IMR-90 (cell line): Measurements from ENCODE around the gene ZNF593. TPM values are rescaled to one million over a fixed set of nuclear protein-coding genes. Genes with fewer than 3 reads are reported as not detected.

Source experiments
- ATAC-seq: fragments of 200-7000 bp; cut with Tn5 transposase; 2 replicates; pipeline ENCODE4 v1.9.1; 2020; ENCODE audit warnings: low read depth, mild to moderate bottlenecking, moderate library complexity
- BruUV-seq: library from RNA; stranded (reverse); fragments of 400-500 nt; replicated peaks from 2 replicates; lab custom pipeline; 2021; lab: Mats Ljungman, UMichigan
- CTCF ChIA-PET: fragments of 300-600 bp; formaldehyde crosslinking; extraction: SDS; loops from one replicate; lab custom pipeline; 2021; ENCODE audit warnings: antibody characterized with exemption; lab: Yijun Ruan, JAX
- POLR2A ChIA-PET: fragments of 300-600 bp; sonication (Branson Sonifier 250); formaldehyde crosslinking; loops from one replicate; lab custom pipeline; 2022; ENCODE audit warnings: antibody characterized with exemption; ENCODE audit not compliant: unreplicated experiment; lab: Charles Lee
- DNase-seq: peaks from one replicate; pipeline ENCODE4 v3.0.0; 2013
- H2AFZ ChIP-seq: replicated peaks from 2 replicates; pipeline ENCODE3; 2013; ENCODE audit warnings: low read length, mild to moderate bottlenecking; ENCODE audit not compliant: poor library complexity
- H2AK5ac ChIP-seq: 2 replicates; pipeline ENCODE4 v1.6.1; 2013; ENCODE audit warnings: low read depth, low read length, inconsistent platforms
- H2AK9ac ChIP-seq: replicated peaks from 2 replicates; pipeline ENCODE3; 2013; ENCODE audit warnings: mild to moderate bottlenecking, low read depth, low read length, moderate library complexity; ENCODE audit not compliant: poor library complexity
- H2BK120ac ChIP-seq: 2 replicates; pipeline ENCODE4 v1.6.1; 2013; ENCODE audit warnings: low read depth, low read length, inconsistent platforms
- H2BK15ac ChIP-seq: 3 replicates; pipeline ENCODE4 v1.6.1; 2013; ENCODE audit warnings: low read depth, low read length, inconsistent platforms
- H2BK20ac ChIP-seq: 2 replicates; pipeline ENCODE4 v1.6.1; 2013; ENCODE audit warnings: low read depth, mild to moderate bottlenecking, inconsistent platforms, low read length, moderate library complexity
- H2BK5ac ChIP-seq: 2 replicates; pipeline ENCODE4 v1.6.1; 2013; ENCODE audit warnings: mild to moderate bottlenecking, low read depth, low read length, inconsistent platforms; ENCODE audit not compliant: poor library complexity, severe bottlenecking
- H3K14ac ChIP-seq: replicated peaks from 2 replicates; pipeline ENCODE4 v1.6.1; 2013; ENCODE audit warnings: low read depth, low read length, inconsistent platforms
- H3K18ac ChIP-seq: 2 replicates; pipeline ENCODE4 v1.6.1; 2013; ENCODE audit warnings: low read depth, low read length, control low read depth
- H3K23ac ChIP-seq: 2 replicates; pipeline ENCODE4 v1.6.1; 2013; ENCODE audit warnings: low read depth, low read length, inconsistent platforms
- H3K27ac ChIP-seq: 2 replicates; pipeline ENCODE4 v1.5.1; 2013; ENCODE audit warnings: mild to moderate bottlenecking, control low read depth, low read length; ENCODE audit not compliant: insufficient read depth
- H3K27me3 ChIP-seq: 2 replicates; pipeline ENCODE4 v1.6.1; 2013; ENCODE audit warnings: low read length; ENCODE audit not compliant: control insufficient read depth, insufficient read depth
- H3K36me3 ChIP-seq: 2 replicates; pipeline ENCODE4 v1.6.1; 2013; ENCODE audit warnings: low read length, mixed read lengths; ENCODE audit not compliant: control insufficient read depth, insufficient read depth
- H3K4ac ChIP-seq: 2 replicates; pipeline ENCODE4 v1.6.1; 2013; ENCODE audit warnings: low read depth, low read length, inconsistent platforms
- H3K4me1 ChIP-seq: 2 replicates; pipeline ENCODE4 v1.6.1; 2013; ENCODE audit warnings: low read length, mixed read lengths; ENCODE audit not compliant: control insufficient read depth, insufficient read depth
- H3K4me2 ChIP-seq: 2 replicates; pipeline ENCODE4 v1.6.1; 2013; ENCODE audit warnings: low read depth, mild to moderate bottlenecking, control low read depth, low read length, moderate library complexity
- H3K4me3 ChIP-seq: 2 replicates; pipeline ENCODE4 v1.5.1; 2013; ENCODE audit warnings: low read depth, mild to moderate bottlenecking, control low read depth, low read length, moderate library complexity; ENCODE audit not compliant: insufficient read depth
- H3K56ac ChIP-seq: 2 replicates; pipeline ENCODE4 v1.6.1; 2013; ENCODE audit warnings: low read length, inconsistent platforms; ENCODE audit not compliant: insufficient read depth; ENCODE audit errors: extremely low read depth
- H3K79me1 ChIP-seq, 2 experiments: 2 replicates each; pipeline ENCODE4 v1.6.1; 2013; ENCODE audit warnings: low read length in 2 of 2, inconsistent platforms in 1 of 2, low read depth in 1 of 2
- H3K9ac ChIP-seq: 2 replicates; pipeline ENCODE4 v1.6.1; 2013; ENCODE audit warnings: low read depth, low read length, control low read depth
- H3K9me1 ChIP-seq: 2 replicates; pipeline ENCODE4 v1.6.1; 2013; ENCODE audit warnings: low read length, inconsistent platforms; ENCODE audit not compliant: insufficient read depth
- H3K9me3 ChIP-seq: 2 replicates; pipeline ENCODE4 v1.6.1; 2013; ENCODE audit warnings: low read length; ENCODE audit not compliant: control insufficient read depth, insufficient read depth
- H4K20me1 ChIP-seq: 2 replicates; pipeline ENCODE4 v1.6.1; 2013; ENCODE audit warnings: low read length, inconsistent platforms; ENCODE audit not compliant: insufficient read depth
- H4K5ac ChIP-seq: 2 replicates; pipeline ENCODE4 v1.6.1; 2013; ENCODE audit warnings: mild to moderate bottlenecking, low read depth, low read length, control low read depth
- H4K8ac ChIP-seq, 2 experiments: 2 replicates each; pipeline ENCODE4 v1.6.1; 2013; ENCODE audit warnings: low read depth in 2 of 2, low read length in 2 of 2, control low read depth in 1 of 2, inconsistent platforms in 1 of 2
- H4K91ac ChIP-seq: 2 replicates; pipeline ENCODE4 v1.6.1; 2013; ENCODE audit warnings: low read depth, low read length, inconsistent platforms; ENCODE audit not compliant: insufficient read depth
- CEBPB ChIP-seq: IDR thresholded peaks from 2 replicates; pipeline ENCODE4 v1.6.1; 2012; ENCODE audit warnings: low read depth, low read length, improper control_type of control experiment
- CHD1 ChIP-seq: IDR thresholded peaks from 2 replicates; pipeline ENCODE4 v1.6.1; 2012; ENCODE audit warnings: low read depth, low read length, improper control_type of control experiment
- FOS ChIP-seq: fragments of 150-350 bp; IDR thresholded peaks from 2 replicates; pipeline ENCODE4 v1.6.1; 2016; ENCODE audit warnings: low read depth, low read length
- MAFK ChIP-seq: IDR thresholded peaks from 2 replicates; pipeline ENCODE4 v1.6.1; 2012; ENCODE audit warnings: low read depth, low read length, improper control_type of control experiment
- MAZ ChIP-seq: IDR thresholded peaks from 2 replicates; pipeline ENCODE4 v1.6.1; 2012; ENCODE audit warnings: low read depth, mild to moderate bottlenecking, low read length, improper control_type of control experiment, moderate library complexity, borderline replicate concordance
- MXI1 ChIP-seq: IDR thresholded peaks from 2 replicates; pipeline ENCODE4 v1.6.1; 2012; ENCODE audit warnings: low read depth, mild to moderate bottlenecking, low read length, moderate library complexity, borderline replicate concordance
- NFE2L2 ChIP-seq: fragments of 150-350 bp; IDR thresholded peaks from 2 replicates; pipeline ENCODE4 v1.6.1; 2016; ENCODE audit warnings: low read depth, mild to moderate bottlenecking, low read length
- RAD21 ChIP-seq: IDR thresholded peaks from 2 replicates; pipeline ENCODE4 v1.6.1; 2012; ENCODE audit warnings: low read length, improper control_type of control experiment
- RFX5 ChIP-seq: IDR thresholded peaks from 2 replicates; pipeline ENCODE4 v1.8.0; 2012; ENCODE audit warnings: low read depth, mild to moderate bottlenecking, low read length, moderate library complexity
- SMC3 ChIP-seq: fragments of 150-350 bp; IDR thresholded peaks from 2 replicates; pipeline ENCODE4 v1.6.1; 2016; ENCODE audit warnings: low read depth, mild to moderate bottlenecking, antibody characterized with exemption, low read length, moderate library complexity
- WGBS, 2 experiments: methylation state at CpG; one replicate each; pipeline versions ENCODE4 v1.1.5 to v1.1.7; 2013; ENCODE audit warnings: missing lambda C conversion rate in 2 of 2; ENCODE audit not compliant: insufficient read length in 1 of 2; ENCODE audit errors: extremely low coverage in 2 of 2; 5-methylcytosine and 5-hydroxymethylcytosine counted together
- dilution Hi-C: fragments of 300-500 bp; cut with HindIII; formaldehyde crosslinking; loops from one replicate; pipeline ENCODE4 v1.14.3; 2018; ENCODE audit warnings: low sequenced_read_pairs; ENCODE audit not compliant: unreplicated experiment
- in situ Hi-C: fragments of 300-500 bp; cut with MboI; formaldehyde crosslinking; loops from 3 replicates; pipeline ENCODE4 v1.14.3; 2019; ENCODE audit warnings: low sequenced_read_pairs, inconsistent platforms, mixed read lengths
- intact Hi-C: fragments of 100-400 bp; cut with micrococcal nuclease; formaldehyde crosslinking; loops from 2 replicates; pipeline ENCODE4 v1.10.0; 2022
- polyA plus RNA-seq, 3 experiments: library from polyadenylated mRNA; depleted of rRNA; stranded (reverse); fragments of >200 nt; gene quantifications; 2 replicates each; pipeline ENCODE4 v1.2.3, GENCODE V29; 2012; ENCODE audit warnings: low replicate concordance in 1 of 3
- total RNA-seq: library from RNA; depleted of rRNA; stranded (reverse); fragments of >200 nt; gene quantifications from 2 replicates; pipeline ENCODE4 v1.2.3, GENCODE V29; 2012
- TF ChIP-seq, protein P1 (sequence below): conservative IDR thresholded peaks from 2 replicates; pipeline ENCODE4 v1.5.1; 2012; ENCODE audit warnings: mild to moderate bottlenecking, low read depth, low read length, improper control_type of control experiment
- TF ChIP-seq, protein P2 (sequence below): fragments of 150-350 bp; IDR thresholded peaks from 2 replicates; pipeline ENCODE4 v1.6.1; 2017; ENCODE audit warnings: mild to moderate bottlenecking, antibody characterized with exemption, low read length, low read depth
- TF ChIP-seq, protein P3 (sequence below): fragments of 150-350 bp; IDR thresholded peaks from 2 replicates; pipeline ENCODE4 v1.6.1; 2016; ENCODE audit warnings: low read depth, mild to moderate bottlenecking, low read length, moderate library complexity, borderline replicate concordance

The ZNF593 gene
- total and polyA plus RNA-seq, 2 of the 4 experiments (the other 2 are of a cell fraction) = 22.2 to 57.7 TPM

DNA sequence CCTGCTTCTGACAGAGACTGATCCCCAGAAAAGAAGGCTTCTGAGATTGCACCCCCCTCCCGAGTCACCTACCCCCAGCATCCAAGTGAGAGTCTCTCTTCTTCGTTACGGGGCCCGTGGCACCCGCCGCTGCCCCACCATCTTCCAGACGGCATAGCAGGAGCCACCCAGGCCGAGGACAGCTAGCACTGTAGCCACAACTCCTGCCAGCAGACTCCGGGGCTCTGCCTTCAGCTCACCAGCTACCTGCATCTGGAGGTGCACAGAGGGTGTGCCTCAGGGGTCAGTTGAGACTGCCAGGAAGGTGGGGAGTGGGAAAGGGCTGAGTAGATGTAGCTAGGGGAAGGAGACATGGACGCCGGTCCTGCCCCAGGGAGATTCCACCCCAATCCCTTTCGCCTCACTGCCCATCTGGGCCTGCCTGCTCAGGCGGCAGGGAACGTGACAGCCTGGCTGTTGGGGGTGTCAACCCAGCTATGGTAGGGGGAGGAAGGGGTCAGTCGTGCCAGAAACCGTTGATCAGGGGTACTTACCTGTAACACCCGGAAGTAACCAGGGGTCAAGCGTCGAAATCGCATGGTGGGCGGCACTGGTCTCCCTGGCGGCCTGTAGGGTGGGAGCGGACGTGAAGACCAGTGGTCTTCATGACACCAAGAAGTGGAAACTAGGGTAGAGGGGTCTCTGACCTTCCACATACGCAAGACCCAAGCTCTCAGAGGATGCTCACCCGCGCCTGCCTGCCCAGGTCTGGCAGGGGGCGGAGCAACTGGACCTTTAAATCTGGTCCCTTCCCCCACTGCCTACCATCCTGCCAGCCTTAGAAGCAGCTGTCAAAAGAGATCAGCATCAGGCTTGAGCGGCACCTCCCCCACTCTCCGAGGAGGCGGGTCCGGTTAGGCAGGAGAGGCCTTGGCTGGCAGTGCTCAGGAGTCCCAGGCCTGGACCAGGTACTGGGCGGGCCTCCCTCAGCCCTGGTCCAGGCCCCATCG, 1.7 kb downstream of the ZNF593 start, which contains the start of gene ZNF593OS:
ZNF593OS (minus strand) TSS at position 749 of the 989 bp plus-strand sequence; CDS start at position 578, 171 bp downstream.
- in situ Hi-C loops (no loop called here), dilution Hi-C loops (no loop called here), intact Hi-C loops (no loop called here)
- 95% methylated on average over 7 of the region's 34 CpGs; no CpG with 5 or more reads in 1 of the 2 experiments for WGBS, 2 experiments
- no peaks in the 10 kb centered on the region for H3K9me3 ChIP-seq
- no peak within 1 kb of the TSS for H3K18ac ChIP-seq
- H2BK120ac ChIP-seq = no peak within 1 kb of the TSS
- CTCF ChIA-PET = no interaction called here
- no peak within 1 kb of the TSS for H4K8ac ChIP-seq
- 0 out of 2 replicates have a peak, but pooled peaks cover 2% of the 10 kb centered on the region for H3K36me3 ChIP-seq
- H4K20me1 ChIP-seq = no peaks in the 10 kb centered on the region
- no peak within 1 kb of the TSS for H3K9ac ChIP-seq
- no peak within 1 kb of the TSS for H3K56ac ChIP-seq
- H3K27ac ChIP-seq = no peak within 1 kb of the TSS
- H3K4me2 ChIP-seq = peak within 1 kb of the TSS; percentile 91; the same call in 1 of the 2 replicates
- H2BK20ac ChIP-seq = no peak within 1 kb of the TSS
- H2AFZ ChIP-seq = no peak within 1 kb of the TSS
- H4K91ac ChIP-seq = no peak within 1 kb of the TSS
- H3K4me1 ChIP-seq = peaks cover 5% of the 10 kb centered on the region; the same call in 1 of the 2 replicates
- no peak within 1 kb of the TSS for H2BK5ac ChIP-seq
- H3K14ac ChIP-seq = no peak within 1 kb of the TSS
- DNase-seq (no peak), ATAC-seq (no peak)
- peak within 1 kb of the TSS; percentile 88; the same call in 1 of the 2 replicates for H2AK5ac ChIP-seq
- POLR2A ChIA-PET = no interaction called here
- H4K5ac ChIP-seq = no peak within 1 kb of the TSS
- H3K23ac ChIP-seq = no peak within 1 kb of the TSS
- no peak within 1 kb of the TSS for H3K4ac ChIP-seq
- BruUV-seq = no TSS peak
- peaks cover 4 to 19% of the 10 kb centered on the region in 2 experiments for H3K79me1 ChIP-seq
- H2BK15ac ChIP-seq = no peak within 1 kb of the TSS
- no peaks in the 10 kb centered on the region for H3K27me3 ChIP-seq
- H3K4me3 ChIP-seq = no peak within 1 kb of the TSS; the same call in 1 of the 2 replicates
- peak within 1 kb of the TSS; percentile 95 for H2AK9ac ChIP-seq
- H3K9me1 ChIP-seq = peaks cover 6% of the 10 kb centered on the region; the same call in 1 of the 2 replicates
- TF ChIP-seq MAZ = no peak
- TF ChIP-seq RFX5 = no peak
- no peak for TF ChIP-seq MAFK
- TF ChIP-seq RAD21 = no peak
- no peak for TF ChIP-seq CHD1
- no peak for TF ChIP-seq SMC3
- TF ChIP-seq, protein P1, sequence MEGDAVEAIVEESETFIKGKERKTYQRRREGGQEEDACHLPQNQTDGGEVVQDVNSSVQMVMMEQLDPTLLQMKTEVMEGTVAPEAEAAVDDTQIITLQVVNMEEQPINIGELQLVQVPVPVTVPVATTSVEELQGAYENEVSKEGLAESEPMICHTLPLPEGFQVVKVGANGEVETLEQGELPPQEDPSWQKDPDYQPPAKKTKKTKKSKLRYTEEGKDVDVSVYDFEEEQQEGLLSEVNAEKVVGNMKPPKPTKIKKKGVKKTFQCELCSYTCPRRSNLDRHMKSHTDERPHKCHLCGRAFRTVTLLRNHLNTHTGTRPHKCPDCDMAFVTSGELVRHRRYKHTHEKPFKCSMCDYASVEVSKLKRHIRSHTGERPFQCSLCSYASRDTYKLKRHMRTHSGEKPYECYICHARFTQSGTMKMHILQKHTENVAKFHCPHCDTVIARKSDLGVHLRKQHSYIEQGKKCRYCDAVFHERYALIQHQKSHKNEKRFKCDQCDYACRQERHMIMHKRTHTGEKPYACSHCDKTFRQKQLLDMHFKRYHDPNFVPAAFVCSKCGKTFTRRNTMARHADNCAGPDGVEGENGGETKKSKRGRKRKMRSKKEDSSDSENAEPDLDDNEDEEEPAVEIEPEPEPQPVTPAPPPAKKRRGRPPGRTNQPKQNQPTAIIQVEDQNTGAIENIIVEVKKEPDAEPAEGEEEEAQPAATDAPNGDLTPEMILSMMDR = no peak
- TF ChIP-seq, protein P2, sequence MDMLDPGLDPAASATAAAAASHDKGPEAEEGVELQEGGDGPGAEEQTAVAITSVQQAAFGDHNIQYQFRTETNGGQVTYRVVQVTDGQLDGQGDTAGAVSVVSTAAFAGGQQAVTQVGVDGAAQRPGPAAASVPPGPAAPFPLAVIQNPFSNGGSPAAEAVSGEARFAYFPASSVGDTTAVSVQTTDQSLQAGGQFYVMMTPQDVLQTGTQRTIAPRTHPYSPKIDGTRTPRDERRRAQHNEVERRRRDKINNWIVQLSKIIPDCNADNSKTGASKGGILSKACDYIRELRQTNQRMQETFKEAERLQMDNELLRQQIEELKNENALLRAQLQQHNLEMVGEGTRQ = no peak
- TF ChIP-seq CEBPB = no peak
- no peak for TF ChIP-seq FOS
- no peak for TF ChIP-seq MXI1
- TF ChIP-seq NFE2L2 = no peak
- TF ChIP-seq, protein P3, sequence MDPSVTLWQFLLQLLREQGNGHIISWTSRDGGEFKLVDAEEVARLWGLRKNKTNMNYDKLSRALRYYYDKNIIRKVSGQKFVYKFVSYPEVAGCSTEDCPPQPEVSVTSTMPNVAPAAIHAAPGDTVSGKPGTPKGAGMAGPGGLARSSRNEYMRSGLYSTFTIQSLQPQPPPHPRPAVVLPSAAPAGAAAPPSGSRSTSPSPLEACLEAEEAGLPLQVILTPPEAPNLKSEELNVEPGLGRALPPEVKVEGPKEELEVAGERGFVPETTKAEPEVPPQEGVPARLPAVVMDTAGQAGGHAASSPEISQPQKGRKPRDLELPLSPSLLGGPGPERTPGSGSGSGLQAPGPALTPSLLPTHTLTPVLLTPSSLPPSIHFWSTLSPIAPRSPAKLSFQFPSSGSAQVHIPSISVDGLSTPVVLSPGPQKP = no peak
